Measurements from ENCODE around the gene PRKCA.

PRKCA gene

DNA sequence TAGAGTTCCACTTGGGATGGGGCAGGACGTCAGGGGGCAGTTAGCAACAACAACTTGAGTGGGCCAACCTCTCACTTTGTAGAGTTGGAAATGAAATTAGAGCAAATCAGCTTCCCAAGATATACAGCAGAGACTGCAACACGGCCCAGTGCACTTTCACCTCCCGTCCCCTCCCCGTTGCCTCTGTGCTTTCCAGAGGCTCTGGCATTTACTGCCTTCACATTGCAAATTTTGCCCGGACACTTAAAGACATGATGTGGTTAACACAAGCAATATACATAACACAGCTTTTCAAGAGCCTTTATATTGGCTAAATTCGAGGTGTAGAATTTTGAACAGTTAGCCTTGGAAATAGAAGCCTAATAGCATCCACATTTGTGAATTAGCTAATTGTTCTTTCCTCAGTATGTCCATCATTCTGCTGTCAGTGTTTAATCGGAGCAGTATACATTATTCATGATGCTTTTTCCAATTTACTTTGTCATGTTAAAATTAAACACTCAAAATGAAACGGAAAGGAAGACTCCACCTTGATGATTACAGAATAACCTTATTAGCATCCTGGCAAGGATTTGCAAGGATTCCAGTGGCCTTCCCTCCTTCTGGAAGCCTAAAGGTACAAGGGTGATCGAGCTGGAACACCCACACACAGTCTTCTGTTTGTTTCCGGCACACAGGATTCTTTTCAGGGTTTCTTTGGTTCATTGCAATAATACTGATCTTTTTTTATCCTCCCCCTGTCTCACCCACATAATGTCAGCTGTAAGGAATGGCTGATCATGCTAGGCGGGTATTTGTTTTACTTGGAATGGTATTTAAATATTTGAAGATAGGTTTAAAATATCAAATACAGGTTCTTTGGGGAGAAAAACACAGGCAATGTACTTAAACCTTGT is 341.6 kb downstream of the PRKCA start:
- DNase-seq = no peak

- no peak for DNase-seq
Observed at GRCh38 chr17:66645259-66645658, 342.8 kb downstream of the PRKCA start.

GRCh38 chr17:66647391-66647983 is 345.1 kb downstream of the PRKCA start:
- DNase-seq = no peak

GRCh38 chr17:66649818-66650543 is 347.6 kb downstream of the PRKCA start:
- DNase-seq = no peak

- DNase-seq = no peak
Observed at GRCh38 chr17:66650544-66650877, 348.1 kb downstream of the PRKCA start.

GRCh38 chr17:66652840-66653507 is 350.6 kb downstream of the PRKCA start:
- no peak for DNase-seq

- no peak for DNase-seq
Observed at GRCh38 chr17:66654106-66654740, 351.8 kb downstream of the PRKCA start.

DNA sequence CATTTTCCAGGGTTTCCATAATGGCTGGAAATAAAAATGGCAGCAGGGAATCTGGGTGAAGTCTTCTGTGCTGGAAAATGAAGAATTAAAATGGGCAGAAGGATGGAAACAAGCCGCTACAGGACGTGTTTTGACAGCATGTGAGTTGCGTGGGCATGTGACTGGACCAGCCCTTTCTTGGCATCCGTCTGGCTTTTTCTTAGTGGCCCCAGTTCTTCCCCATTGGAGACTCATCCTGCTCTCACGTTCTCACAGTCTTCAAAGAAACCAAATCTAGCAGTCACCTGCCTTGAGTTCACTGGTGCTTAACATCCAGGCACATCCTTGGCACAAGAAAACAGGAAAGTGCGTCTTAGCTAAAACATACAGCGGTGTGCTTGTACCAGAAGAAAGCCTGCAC is 352.4 kb downstream of the PRKCA start:
- no peak for DNase-seq

DNA sequence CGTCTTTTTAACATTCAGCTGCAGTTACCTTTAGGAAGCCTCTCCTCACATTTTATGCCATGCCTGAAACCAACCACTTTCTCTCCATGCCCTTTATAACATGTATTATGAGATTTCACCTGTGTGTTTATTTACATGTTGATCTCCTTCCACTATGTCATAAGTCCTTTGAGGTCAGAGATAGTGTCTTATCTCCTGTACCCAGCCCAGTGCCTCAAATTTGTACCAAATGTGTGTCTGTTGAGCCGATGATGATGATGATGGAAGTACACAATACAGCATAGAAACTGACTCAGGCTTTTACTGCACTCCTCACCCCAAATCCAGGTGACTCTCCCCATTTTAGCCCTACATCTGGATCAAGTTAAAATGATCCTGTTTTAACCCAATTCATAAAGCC is 353.0 kb downstream of the PRKCA start:
- no peak for DNase-seq

DNA sequence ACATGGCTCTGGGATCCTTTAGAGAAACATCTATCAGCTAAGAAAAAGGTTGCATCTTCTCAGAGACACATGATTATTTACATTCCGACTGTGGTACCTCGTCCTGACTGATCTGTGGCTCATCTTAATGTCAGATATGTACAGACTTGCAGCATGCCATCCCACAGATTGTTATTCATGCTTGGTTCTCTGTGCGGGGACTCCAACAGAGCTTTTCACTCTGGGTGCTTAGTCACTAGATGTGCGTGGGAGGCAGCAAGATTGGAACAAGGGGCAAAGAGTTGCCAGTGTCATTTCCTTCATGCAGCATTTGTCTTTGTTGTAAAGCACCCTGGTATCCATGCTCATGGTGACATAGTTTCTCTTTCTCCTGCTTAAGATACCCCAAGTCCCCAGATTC is 353.4 kb downstream of the PRKCA start:
- DNase-seq = no peak

GRCh38 chr17:66661411-66662256 is 359.2 kb downstream of the PRKCA start:
- DNase-seq = peak; percentile 70

DNA sequence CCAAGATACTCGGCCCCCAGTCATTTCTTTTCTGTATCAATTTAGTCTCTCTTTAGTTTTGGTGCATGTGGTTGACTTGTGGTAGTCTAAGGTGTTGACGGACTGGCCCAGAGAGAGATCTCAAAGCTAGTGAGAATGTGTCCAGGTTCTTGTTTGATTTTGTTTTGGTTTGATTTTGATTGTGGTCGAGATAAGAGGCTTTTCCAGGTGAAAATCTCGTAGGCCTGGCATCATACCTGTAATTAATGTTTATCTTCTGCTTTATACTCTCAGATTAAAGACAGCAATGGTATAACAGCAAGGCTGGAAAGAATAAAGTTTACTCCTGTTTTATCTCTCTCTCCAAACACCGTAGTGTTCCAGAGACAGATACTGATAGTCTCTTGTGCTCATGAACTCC is 360.1 kb downstream of the PRKCA start:
- no peak for DNase-seq

GRCh38 chr17:66663041-66663606 is 360.7 kb downstream of the PRKCA start:
- no peak for DNase-seq

- DNase-seq = no peak
Observed at GRCh38 chr17:66664336-66664735, 361.9 kb downstream of the PRKCA start.

GRCh38 chr17:66665194-66665593 is 362.8 kb downstream of the PRKCA start:
- no peak for DNase-seq

- no peak for DNase-seq
Observed at GRCh38 chr17:66667090-66667489, 364.7 kb downstream of the PRKCA start.

GRCh38 chr17:66667491-66668030 is 365.1 kb downstream of the PRKCA start:
- no peak for DNase-seq

GRCh38 chr17:66670206-66670605 is 367.8 kb downstream of the PRKCA start:
- DNase-seq = no peak

GRCh38 chr17:66671156-66671555 is 368.7 kb downstream of the PRKCA start:
- DNase-seq = no peak

GRCh38 chr17:66673668-66674276 is 371.4 kb downstream of the PRKCA start:
- DNase-seq = peak; percentile 57

Data from NCI-H146 (cell line).